HG03469 (cell line): Measurements from ENCODE around the gene ZCCHC14.
"Not testable (repeated sequence)": the region's sequence is repeated elsewhere in the genome, so short reads cannot be mapped to it uniquely, and the experiment has no call there.

Experiments used
- ATAC-seq: cut with Tn5 transposase; IDR thresholded peaks from one replicate; pipeline ENCODE4 v1.9.1; 2021; ENCODE audit warnings: mild to moderate bottlenecking, moderate library complexity, moderate number of reproducible peaks; ENCODE audit not compliant: unreplicated experiment

ZCCHC14 gene

GRCh38 chr16:87388818-87389134 lies 104.0 kb downstream of the ZCCHC14 start:
- ATAC-seq: no peak

GRCh38 chr16:87387942-87388817 lies 104.6 kb downstream of the ZCCHC14 start:
- peak; percentile 36 for ATAC-seq

- not testable (repeated sequence) for ATAC-seq
Observed at GRCh38 chr16:87384875-87385167, 108.0 kb downstream of the ZCCHC14 start.

GRCh38 chr16:87384162-87384874 lies 108.5 kb downstream of the ZCCHC14 start:
- ATAC-seq: peak; percentile 13

GRCh38 chr16:87383505-87384161 lies 109.2 kb downstream of the ZCCHC14 start, which contains the start of gene FBXO31:
Gene FBXO31 (minus strand): TSS chr16:87383776. CDS start chr16:87383744, 32 bp downstream.
- ATAC-seq: peak; percentile 20

GRCh38 chr16:87382023-87382785 lies 110.6 kb downstream of the ZCCHC14 start:
- ATAC-seq: no peak

- no peak for ATAC-seq
Observed at GRCh38 chr16:87380881-87381280, 111.9 kb downstream of the ZCCHC14 start.

GRCh38 chr16:87380403-87380802 lies 112.4 kb downstream of the ZCCHC14 start:
- no peak for ATAC-seq

- not testable (repeated sequence) for ATAC-seq
Observed at GRCh38 chr16:87379312-87379752, 113.5 kb downstream of the ZCCHC14 start.

GRCh38 chr16:87376660-87377059 lies 116.2 kb downstream of the ZCCHC14 start:
- no peak for ATAC-seq

GRCh38 chr16:87375426-87376135 lies 117.2 kb downstream of the ZCCHC14 start:
- no peak for ATAC-seq

- no peak for ATAC-seq
Observed at GRCh38 chr16:87374313-87374712, 118.5 kb downstream of the ZCCHC14 start.

GRCh38 chr16:87372305-87372704 lies 120.5 kb downstream of the ZCCHC14 start:
- ATAC-seq: no peak

- ATAC-seq: no peak
Observed at GRCh38 chr16:87371261-87371866, 121.5 kb downstream of the ZCCHC14 start.

- no peak for ATAC-seq
Observed at GRCh38 chr16:87369796-87370719, 122.8 kb downstream of the ZCCHC14 start.

- no peak for ATAC-seq
Observed at GRCh38 chr16:87369117-87369765, 123.6 kb downstream of the ZCCHC14 start.

- no peak for ATAC-seq
Observed at GRCh38 chr16:87368029-87368770, 124.6 kb downstream of the ZCCHC14 start.

GRCh38 chr16:87367529-87367928 lies 125.3 kb downstream of the ZCCHC14 start:
- ATAC-seq: no peak
